Measurements from ENCODE around the gene LRIT1. TPM values are rescaled to one million over a fixed set of nuclear protein-coding genes. Genes with fewer than 3 reads are reported as not detected.

LRIT1 gene
- total RNA-seq, 6 experiments from 2014 or later: not detected

DNA sequence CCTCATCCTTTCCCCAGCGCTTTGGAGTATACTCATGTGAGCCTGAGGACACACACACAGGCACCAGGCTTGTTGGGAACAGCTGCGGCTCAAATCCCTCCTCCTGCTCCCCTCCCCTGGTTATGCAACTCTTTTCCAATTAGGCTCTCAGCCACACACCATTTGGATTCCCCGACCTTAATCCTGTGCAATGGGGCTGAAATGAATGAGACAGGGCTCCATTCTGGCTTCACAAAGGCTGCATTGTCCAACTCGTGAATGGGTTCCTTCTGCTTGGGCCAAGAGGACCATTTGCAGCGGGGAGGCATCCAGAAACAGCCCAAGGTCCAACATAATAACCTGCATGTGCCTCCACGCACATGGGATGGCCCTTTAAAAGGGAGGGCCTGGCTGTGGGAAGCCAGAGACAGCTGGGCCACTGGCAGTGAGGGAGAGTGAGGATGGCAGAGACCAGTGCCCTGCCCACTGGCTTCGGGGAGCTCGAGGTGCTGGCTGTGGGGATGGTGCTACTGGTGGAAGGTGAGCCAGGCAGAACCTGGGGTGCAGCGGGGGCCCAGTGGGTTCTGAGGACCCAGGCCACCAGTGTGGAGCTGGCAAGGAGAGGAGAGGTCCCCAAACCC lies 3.4 kb upstream of the LRIT1 start, which contains the start of gene RGR:
TSS of gene RGR (plus strand) at position 403 of the 620 bp plus-strand sequence. CDS start at position 441, 38 bp downstream.
- Histone ChIP-seq H3K9me3 (no peaks in the 10 kb centered on the region), H3K36me3 (no peaks in the 10 kb centered on the region), H3K27ac (no peak within 1 kb of the TSS), H3K4me3 (no peak within 1 kb of the TSS), H3K4me1 (no peaks in the 10 kb centered on the region), H3K27me3 (no peaks in the 10 kb centered on the region)
- no peak for TF ChIP-seq POLR2A (IDR thresholded peaks at IDR 0.05)
- TF ChIP-seq, protein P1, sequence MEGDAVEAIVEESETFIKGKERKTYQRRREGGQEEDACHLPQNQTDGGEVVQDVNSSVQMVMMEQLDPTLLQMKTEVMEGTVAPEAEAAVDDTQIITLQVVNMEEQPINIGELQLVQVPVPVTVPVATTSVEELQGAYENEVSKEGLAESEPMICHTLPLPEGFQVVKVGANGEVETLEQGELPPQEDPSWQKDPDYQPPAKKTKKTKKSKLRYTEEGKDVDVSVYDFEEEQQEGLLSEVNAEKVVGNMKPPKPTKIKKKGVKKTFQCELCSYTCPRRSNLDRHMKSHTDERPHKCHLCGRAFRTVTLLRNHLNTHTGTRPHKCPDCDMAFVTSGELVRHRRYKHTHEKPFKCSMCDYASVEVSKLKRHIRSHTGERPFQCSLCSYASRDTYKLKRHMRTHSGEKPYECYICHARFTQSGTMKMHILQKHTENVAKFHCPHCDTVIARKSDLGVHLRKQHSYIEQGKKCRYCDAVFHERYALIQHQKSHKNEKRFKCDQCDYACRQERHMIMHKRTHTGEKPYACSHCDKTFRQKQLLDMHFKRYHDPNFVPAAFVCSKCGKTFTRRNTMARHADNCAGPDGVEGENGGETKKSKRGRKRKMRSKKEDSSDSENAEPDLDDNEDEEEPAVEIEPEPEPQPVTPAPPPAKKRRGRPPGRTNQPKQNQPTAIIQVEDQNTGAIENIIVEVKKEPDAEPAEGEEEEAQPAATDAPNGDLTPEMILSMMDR (IDR thresholded peaks at IDR 0.05): no peak
- DNase-seq (no peak), ATAC-seq (no peak)
- intact Hi-C loops (cut with DNase I): no loop called here
- WGBS (ENCODE audit: insufficient coverage, low coverage, low lambda C conversion rate, missing lambda C conversion rate): 33% methylated on average over 4 of the region's 9 CpGs

DNA sequence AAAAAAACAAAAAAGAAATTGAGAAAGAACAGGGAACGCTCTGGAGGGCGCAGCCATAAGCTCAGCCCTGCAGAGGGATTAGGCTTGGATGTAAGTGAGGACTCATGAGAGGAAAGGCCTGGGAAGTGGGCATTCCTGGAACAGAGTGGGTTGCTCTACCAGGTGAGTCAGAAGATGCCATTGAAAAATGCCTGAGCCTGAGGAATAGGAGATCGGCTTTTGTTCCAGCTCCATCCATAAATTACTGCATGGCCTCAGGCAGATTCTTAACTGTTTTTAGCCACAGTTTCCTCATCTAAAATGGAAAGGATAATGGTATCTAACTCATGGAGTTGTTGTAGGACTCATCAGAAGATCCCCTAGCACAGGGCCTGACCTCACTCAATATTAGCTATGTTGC lies 2.4 kb upstream of the LRIT1 start:
- Histone ChIP-seq H3K9me3 (no peaks in the 10 kb centered on the region), H3K27ac (no peak overlapping the region), H3K4me3 (no peak overlapping the region), H3K4me1 (no peaks in the 10 kb centered on the region), H3K36me3 (no peaks in the 10 kb centered on the region), H3K27me3 (no peaks in the 10 kb centered on the region)
- no peak for DNase-seq
- 95% methylated on average over 3 of the region's 3 CpGs for WGBS (ENCODE audit: insufficient coverage, low coverage, low lambda C conversion rate, missing lambda C conversion rate)
- intact Hi-C loops (cut with DNase I): no loop called here
- TF ChIP-seq, protein P1 (IDR thresholded peaks at IDR 0.05): no peak
- TF ChIP-seq POLR2A (IDR thresholded peaks at IDR 0.05): no peak
- no peak for ATAC-seq

DNA sequence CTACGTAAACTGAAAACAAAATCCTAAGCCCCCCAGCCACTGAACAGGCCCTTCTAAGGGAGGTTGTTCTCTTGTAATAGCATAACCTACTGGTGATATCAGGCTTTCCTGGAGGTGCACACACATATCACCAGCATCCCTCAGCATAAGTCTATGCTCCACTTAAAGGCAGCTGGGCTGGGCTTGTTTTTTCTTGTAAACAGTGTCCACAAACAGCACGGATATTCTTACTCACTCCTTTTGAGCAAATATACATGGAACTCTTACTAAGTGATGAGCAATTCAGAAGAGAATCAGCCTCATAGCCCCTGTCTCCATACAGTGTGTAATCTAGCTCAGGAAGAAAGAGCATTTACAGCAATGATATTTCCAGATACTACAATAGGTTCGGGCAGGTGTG lies 2.4 kb downstream of the LRIT1 start:
- Histone ChIP-seq H3K4me3 (no peak overlapping the region), H3K4me1 (no peaks in the 10 kb centered on the region), H3K9me3 (no peaks in the 10 kb centered on the region), H3K27ac (no peak overlapping the region), H3K27me3 (no peaks in the 10 kb centered on the region), H3K36me3 (no peaks in the 10 kb centered on the region)
- TF ChIP-seq, protein P1 (IDR thresholded peaks at IDR 0.05): no peak
- no peak for TF ChIP-seq POLR2A (IDR thresholded peaks at IDR 0.05)
- intact Hi-C loops (cut with DNase I): no loop called here
- WGBS (ENCODE audit: insufficient coverage, low coverage, low lambda C conversion rate, missing lambda C conversion rate): 56% methylated on average over 3 of the region's 3 CpGs
- ATAC-seq (no peak), DNase-seq (no peak)

DNA sequence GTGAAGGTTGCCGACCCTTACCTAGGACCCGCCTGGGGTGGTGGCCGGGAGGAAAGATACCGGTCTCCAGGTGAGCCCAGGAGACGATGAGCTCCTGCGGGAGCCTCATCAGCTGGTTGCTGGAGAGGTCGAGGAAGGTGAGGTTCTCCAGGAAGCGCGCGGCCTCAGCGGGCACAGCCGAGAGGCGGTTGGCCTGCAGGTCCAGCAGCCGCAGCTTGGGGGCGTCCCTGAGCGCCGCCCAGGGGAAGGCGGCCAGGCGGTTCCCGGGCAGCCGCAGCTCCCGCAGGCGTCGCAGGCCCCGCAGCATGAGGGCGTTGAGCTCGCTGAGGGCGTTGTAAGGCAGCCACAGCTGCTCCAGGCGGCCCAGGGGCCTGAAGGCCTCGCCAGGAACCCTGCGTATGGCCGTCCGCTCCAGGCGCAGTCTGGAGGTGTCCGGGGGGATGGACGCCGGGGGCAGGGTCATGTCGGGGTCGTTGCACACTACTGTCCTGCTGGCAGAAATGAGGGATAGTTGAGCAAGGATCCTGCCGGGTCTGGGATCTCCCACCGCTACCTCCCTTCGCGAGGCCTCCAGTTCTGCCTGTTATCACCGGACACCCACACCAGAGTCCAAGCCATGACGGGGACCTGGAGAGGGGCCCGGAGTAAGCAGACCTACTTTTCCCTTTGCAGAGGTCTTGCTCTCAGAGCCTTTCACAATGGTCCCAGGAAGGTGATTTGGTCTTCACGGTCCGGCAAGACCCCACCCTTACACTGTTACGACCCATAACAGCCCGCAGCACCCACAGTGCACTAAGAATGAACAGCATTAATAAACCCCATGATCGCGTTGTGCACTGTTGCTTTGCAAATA lies 3.9 kb downstream of the LRIT1 start:
- ATAC-seq (no peak), DNase-seq (no peak)
- intact Hi-C loops (cut with DNase I): no loop called here
- Histone ChIP-seq H3K36me3 (no peaks in the 10 kb centered on the region), H3K4me3 (no peak overlapping the region), H3K27me3 (no peaks in the 10 kb centered on the region), H3K4me1 (no peaks in the 10 kb centered on the region), H3K27ac (no peak overlapping the region), H3K9me3 (no peaks in the 10 kb centered on the region)
- TF ChIP-seq POLR2A (IDR thresholded peaks at IDR 0.05): no peak
- TF ChIP-seq, protein P1 (IDR thresholded peaks at IDR 0.05): no peak
- 48% methylated on average over 5 of the region's 52 CpGs for WGBS (ENCODE audit: insufficient coverage, low coverage, low lambda C conversion rate, missing lambda C conversion rate)
